WTC11 (cell line): Measurements from ENCODE around the gene TAF1D. TPM values are rescaled to one million over a fixed set of nuclear protein-coding genes. Genes with fewer than 3 reads are reported as not detected.

Source experiments
- ATAC-seq: fragments of 200-7000 bp; cut with Tn5 transposase; 2 replicates; pipeline ENCODE4 v1.10.0; 2021; ENCODE audit warnings: mild to moderate bottlenecking, moderate library complexity
- Bru-seq: library from RNA; stranded (reverse); fragments of 400-500 nt; gene quantifications from one replicate; lab custom pipeline; 2021; lab: Mats Ljungman, UMichigan
- CTCF ChIA-PET: fragments of 300-600 bp; sonication (Branson Sonifier 250); formaldehyde crosslinking; loops from one replicate; lab custom pipeline; 2021; ENCODE audit warnings: antibody characterized with exemption; lab: Charles Lee
- POLR2A ChIA-PET: fragments of 350-600 bp; sonication (Branson Sonifier 250); formaldehyde crosslinking; loops from one replicate; lab custom pipeline; 2021; ENCODE audit warnings: antibody characterized with exemption; lab: Charles Lee
- DNase-seq: peaks from one replicate; pipeline ENCODE4 v3.0.0; 2021; ENCODE audit warnings: low spot score
- H3K27ac Mint-ChIP-seq: 2 replicates; pipeline ENCODE4 v1.8.0; 2021; ENCODE audit warnings: mixed read lengths
- H3K27me3 Mint-ChIP-seq: 2 replicates; pipeline ENCODE4 v1.8.0; 2021; ENCODE audit warnings: low read depth, mild to moderate bottlenecking, moderate library complexity, mixed read lengths
- H3K36me3 Mint-ChIP-seq: 2 replicates; pipeline ENCODE4 v1.8.0; 2021; ENCODE audit warnings: mixed read lengths
- H3K4me1 Mint-ChIP-seq: 2 replicates; pipeline ENCODE4 v1.8.0; 2022; ENCODE audit warnings: mixed read lengths
- H3K4me3 Mint-ChIP-seq: 2 replicates; pipeline ENCODE4 v1.8.0; 2021; ENCODE audit warnings: mild to moderate bottlenecking, moderate library complexity, mixed read lengths
- H3K9me3 Mint-ChIP-seq: 2 replicates; pipeline ENCODE4 v1.8.0; 2021; ENCODE audit warnings: mixed read lengths
- CREM ChIP-seq: sonication (generic); formaldehyde crosslinking; IDR thresholded peaks from 2 replicates; pipeline ENCODE4 v1.8.1; 2022; ENCODE audit warnings: mild to moderate bottlenecking, missing genetic modification reagents, moderate library complexity
- CTCF ChIP-seq: fragments of 200-600 bp; IDR thresholded peaks from 2 replicates; pipeline ENCODE4 v1.8.0; 2022; ENCODE audit warnings: antibody characterized with exemption
- EMX1 ChIP-seq: fragments of 250-450 bp; sonication (Bioruptor Pico); IDR thresholded peaks from 2 replicates; pipeline ENCODE4 v1.8.0; 2021; ENCODE audit warnings: mild to moderate bottlenecking
- FOXJ3 ChIP-seq: sonication (generic); formaldehyde crosslinking; IDR thresholded peaks from 2 replicates; pipeline ENCODE4 v1.9.0; 2021; ENCODE audit warnings: missing genetic modification reagents, mild to moderate bottlenecking, borderline replicate concordance
- FOXK1 ChIP-seq: sonication (generic); formaldehyde crosslinking; IDR thresholded peaks from 2 replicates; pipeline ENCODE4 v1.8.0; 2022; ENCODE audit warnings: mild to moderate bottlenecking, moderate library complexity, missing genetic modification reagents
- HMGA2 ChIP-seq: fragments of 250-450 bp; sonication (Bioruptor Pico); IDR thresholded peaks from 2 replicates; pipeline ENCODE4 v1.4.0; 2021; ENCODE audit warnings: mild to moderate bottlenecking, moderate library complexity
- PRRX2 ChIP-seq: fragments of 250-450 bp; sonication (Bioruptor Pico); IDR thresholded peaks from 2 replicates; pipeline ENCODE4 v1.8.0; 2021; ENCODE audit warnings: mild to moderate bottlenecking
- SP1 ChIP-seq: sonication (generic); formaldehyde crosslinking; conservative IDR thresholded peaks from 2 replicates; pipeline ENCODE4 v1.8.1; 2022; ENCODE audit warnings: missing genetic modification reagents
- STAT6 ChIP-seq: sonication (generic); formaldehyde crosslinking; conservative IDR thresholded peaks from 2 replicates; pipeline ENCODE4 v1.8.1; 2023; ENCODE audit warnings: mild to moderate bottlenecking, low read depth, missing genetic modification reagents, moderate library complexity
- ZNF121 ChIP-seq: sonication (generic); formaldehyde crosslinking; IDR thresholded peaks from 2 replicates; pipeline ENCODE4 v1.8.0; 2023; ENCODE audit warnings: missing genetic modification reagents
- ZNF232 ChIP-seq: sonication (generic); formaldehyde crosslinking; IDR thresholded peaks from 2 replicates; pipeline ENCODE4 v1.8.0; 2022; ENCODE audit warnings: mild to moderate bottlenecking, missing genetic modification reagents
- ZNF317 ChIP-seq: sonication (generic); formaldehyde crosslinking; IDR thresholded peaks from 2 replicates; pipeline ENCODE4 v1.8.1; 2023; ENCODE audit warnings: low read depth, mild to moderate bottlenecking, moderate library complexity, missing genetic modification reagents, borderline replicate concordance
- ZNF416 ChIP-seq: fragments of 250-450 bp; sonication (Bioruptor Pico); IDR thresholded peaks from 2 replicates; pipeline ENCODE4 v1.9.0; 2021; ENCODE audit warnings: mild to moderate bottlenecking, inconsistent platforms
- ZNF423 ChIP-seq: fragments of 250-450 bp; sonication (Bioruptor Pico); IDR thresholded peaks from 2 replicates; pipeline ENCODE4 v2.1.2; 2022; ENCODE audit warnings: mild to moderate bottlenecking, moderate library complexity
- long read RNA-seq, 3 experiments: library from RNA in 1 of 3; library from capped mRNA in 1 of 3; library from polyadenylated mRNA in 1 of 3; unstranded in 2 of 3; stranded (forward) in 1 of 3; transcript quantifications; one replicate each; pipeline ENCODE4 v2.0.0, GENCODE V29; 2021
- total RNA-seq: library from RNA; stranded (reverse); gene quantifications from 3 replicates; pipeline ENCODE4 v1.2.3, GENCODE V29; 2021
- TF ChIP-seq, protein P1 (sequence below): sonication (generic); formaldehyde crosslinking; IDR thresholded peaks from 2 replicates; pipeline ENCODE4 v1.8.1; 2023; ENCODE audit warnings: mild to moderate bottlenecking, moderate library complexity, missing genetic modification reagents
- TF ChIP-seq, protein P2 (sequence below): sonication (generic); formaldehyde crosslinking; IDR thresholded peaks from 2 replicates; pipeline ENCODE4 v1.8.0; 2022; ENCODE audit warnings: mild to moderate bottlenecking, missing genetic modification reagents
- TF ChIP-seq, protein P3 (sequence below): sonication (generic); formaldehyde crosslinking; conservative IDR thresholded peaks from 2 replicates; pipeline ENCODE4 v1.8.1; 2022; ENCODE audit warnings: mild to moderate bottlenecking, missing genetic modification reagents
- TF ChIP-seq, protein P4 (sequence below): fragments of 250-450 bp; sonication (Bioruptor Pico); IDR thresholded peaks from 2 replicates; pipeline ENCODE4 v1.9.0; 2021; ENCODE audit warnings: mild to moderate bottlenecking, borderline replicate concordance
- TF ChIP-seq, protein P5 (sequence below): fragments of 250-450 bp; sonication (Bioruptor Pico); conservative IDR thresholded peaks from 2 replicates; pipeline ENCODE4 v1.9.0; 2021; ENCODE audit warnings: mild to moderate bottlenecking

Gene TAF1D, protein sequence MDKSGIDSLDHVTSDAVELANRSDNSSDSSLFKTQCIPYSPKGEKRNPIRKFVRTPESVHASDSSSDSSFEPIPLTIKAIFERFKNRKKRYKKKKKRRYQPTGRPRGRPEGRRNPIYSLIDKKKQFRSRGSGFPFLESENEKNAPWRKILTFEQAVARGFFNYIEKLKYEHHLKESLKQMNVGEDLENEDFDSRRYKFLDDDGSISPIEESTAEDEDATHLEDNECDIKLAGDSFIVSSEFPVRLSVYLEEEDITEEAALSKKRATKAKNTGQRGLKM
- 173 to 223 TPM (median 185 TPM) in 3 replicates for total RNA-seq
- percentile 100 among the genes with signal in this experiment for Bru-seq, nascent RNA
- long read RNA-seq, experiment 1, transcript TAF1D-203 (6 exons, 2,082 nt) = minor isoform, 6 of 143 reads
- long read RNA-seq, experiment 1, transcript TAF1D-204 (7 exons, 1,710 nt) = major isoform, 14 of 143 reads
- long read RNA-seq, experiment 1, partial matches to known transcripts = 23 of 143 reads
- long read RNA-seq, experiment 1, other reads (novel, unspliced or antisense) = 94 of 143 reads
- long read RNA-seq, experiment 2, transcript TAF1D-203 (6 exons, 2,082 nt) = major isoform, 12 of 157 reads
- long read RNA-seq, experiment 2, partial matches to known transcripts = 54 of 157 reads
- long read RNA-seq, experiment 2, other reads (novel, unspliced or antisense) = 90 of 157 reads
- long read RNA-seq, experiment 3, transcript TAF1D-203 (6 exons, 2,082 nt) = major isoform, 15 of 144 reads
- long read RNA-seq, experiment 3, partial matches to known transcripts = 6 of 144 reads
- long read RNA-seq, experiment 3, other reads (novel, unspliced or antisense) = 120 of 144 reads

DNA sequence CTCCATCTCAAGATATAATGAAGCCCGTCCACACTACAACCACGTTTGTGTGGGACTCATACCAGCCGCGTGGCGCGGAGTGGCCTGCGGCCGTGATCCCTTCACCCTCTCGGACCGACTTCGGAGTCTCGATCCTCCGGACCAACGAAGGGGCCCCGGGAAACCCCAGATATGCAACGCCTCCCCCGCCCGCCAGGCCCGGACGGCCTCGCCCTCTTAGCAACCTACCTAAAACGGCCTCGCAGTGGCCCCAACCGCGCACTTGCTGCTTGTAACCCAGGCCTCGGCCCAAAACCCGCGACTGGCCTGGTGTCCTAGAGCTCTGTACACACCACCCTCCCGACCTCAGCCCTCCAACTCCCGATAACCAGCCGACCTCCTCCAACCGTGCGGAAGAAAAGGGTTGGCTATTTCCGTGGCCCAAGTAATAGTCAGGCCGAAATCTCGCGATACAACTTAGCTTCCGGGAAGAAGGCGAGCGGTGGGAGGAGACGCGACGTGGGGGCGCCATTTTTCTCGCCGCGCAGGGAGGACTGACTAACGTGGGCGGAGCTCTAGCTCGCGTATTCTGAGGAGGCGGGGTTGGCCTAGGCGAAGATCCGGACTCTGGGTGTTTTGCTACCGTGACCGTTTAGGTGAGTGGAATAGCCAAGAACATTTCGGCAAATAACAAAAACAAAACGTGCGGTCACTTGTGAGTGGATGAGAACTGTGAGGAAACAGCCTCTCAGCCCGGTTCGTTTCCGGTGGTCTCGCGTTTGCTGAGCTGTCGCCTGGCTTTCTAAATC lies at the start of gene TAF1D, which contains the start of gene C11orf54:
TSS of gene TAF1D (minus strand) at position 402 of the 788 bp plus-strand sequence. CDS start 2,191 bp downstream, outside the sequence.
TSS of gene C11orf54 (plus strand) at position 579 of the 788 bp plus-strand sequence. CDS start 5,722 bp downstream, outside the sequence.
- Mint-ChIP-seq H3K4me1 (peaks cover 56% of the 10 kb centered on the region), H3K27ac (peak within 1 kb of the TSS; percentile 99)
- CTCF ChIA-PET = interaction anchor here (0.9 to 2.0 kb wide), 6 partner anchors 10 to 507 kb away, joined by 3 to 24 read pairs (median 4); partner anchors contain the start of gene MED17
- TF ChIP-seq, protein P1, sequence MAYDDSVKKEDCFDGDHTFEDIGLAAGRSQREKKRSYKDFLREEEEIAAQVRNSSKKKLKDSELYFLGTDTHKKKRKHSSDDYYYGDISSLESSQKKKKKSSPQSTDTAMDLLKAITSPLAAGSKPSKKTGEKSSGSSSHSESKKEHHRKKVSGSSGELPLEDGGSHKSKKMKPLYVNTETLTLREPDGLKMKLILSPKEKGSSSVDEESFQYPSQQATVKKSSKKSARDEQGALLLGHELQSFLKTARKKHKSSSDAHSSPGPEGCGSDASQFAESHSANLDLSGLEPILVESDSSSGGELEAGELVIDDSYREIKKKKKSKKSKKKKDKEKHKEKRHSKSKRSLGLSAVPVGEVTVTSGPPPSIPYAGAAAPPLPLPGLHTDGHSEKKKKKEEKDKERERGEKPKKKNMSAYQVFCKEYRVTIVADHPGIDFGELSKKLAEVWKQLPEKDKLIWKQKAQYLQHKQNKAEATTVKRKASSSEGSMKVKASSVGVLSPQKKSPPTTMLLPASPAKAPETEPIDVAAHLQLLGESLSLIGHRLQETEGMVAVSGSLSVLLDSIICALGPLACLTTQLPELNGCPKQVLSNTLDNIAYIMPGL (CRISPR knock-in tag) = 0 out of 2 replicates have a peak, but pooled peaks have one; percentile 67
- TF ChIP-seq FOXK1 (CRISPR knock-in tag) (no peak; the same call in 1 of the 2 replicates), ZNF416 (CRISPR knock-in tag) (peak; percentile 97; the same call in 1 of the 2 replicates), STAT6 (CRISPR knock-in tag) (no peak), PRRX2 (CRISPR knock-in tag) (peak; percentile 94; the same call in 1 of the 2 replicates), CREM (CRISPR knock-in tag) (0 out of 2 replicates have a peak, but pooled peaks have one; percentile 26), ZNF121 (CRISPR knock-in tag) (no peak), ZNF317 (CRISPR knock-in tag) (no peak), CTCF (no peak), ZNF423 (CRISPR knock-in tag) (no peak), HMGA2 (CRISPR knock-in tag) (no peak), ZNF232 (CRISPR knock-in tag) (0 out of 2 replicates have a peak, but pooled peaks have one; percentile 56), FOXJ3 (CRISPR knock-in tag) (no peak), EMX1 (CRISPR knock-in tag) (peak; percentile 96), SP1 (CRISPR knock-in tag) (peak; percentile 69)
- TF ChIP-seq, protein P2, sequence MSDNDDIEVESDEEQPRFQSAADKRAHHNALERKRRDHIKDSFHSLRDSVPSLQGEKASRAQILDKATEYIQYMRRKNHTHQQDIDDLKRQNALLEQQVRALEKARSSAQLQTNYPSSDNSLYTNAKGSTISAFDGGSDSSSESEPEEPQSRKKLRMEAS = peak; percentile 56
- TF ChIP-seq, protein P3, sequence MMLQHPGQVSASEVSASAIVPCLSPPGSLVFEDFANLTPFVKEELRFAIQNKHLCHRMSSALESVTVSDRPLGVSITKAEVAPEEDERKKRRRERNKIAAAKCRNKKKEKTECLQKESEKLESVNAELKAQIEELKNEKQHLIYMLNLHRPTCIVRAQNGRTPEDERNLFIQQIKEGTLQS = no peak
- TF ChIP-seq, protein P4, sequence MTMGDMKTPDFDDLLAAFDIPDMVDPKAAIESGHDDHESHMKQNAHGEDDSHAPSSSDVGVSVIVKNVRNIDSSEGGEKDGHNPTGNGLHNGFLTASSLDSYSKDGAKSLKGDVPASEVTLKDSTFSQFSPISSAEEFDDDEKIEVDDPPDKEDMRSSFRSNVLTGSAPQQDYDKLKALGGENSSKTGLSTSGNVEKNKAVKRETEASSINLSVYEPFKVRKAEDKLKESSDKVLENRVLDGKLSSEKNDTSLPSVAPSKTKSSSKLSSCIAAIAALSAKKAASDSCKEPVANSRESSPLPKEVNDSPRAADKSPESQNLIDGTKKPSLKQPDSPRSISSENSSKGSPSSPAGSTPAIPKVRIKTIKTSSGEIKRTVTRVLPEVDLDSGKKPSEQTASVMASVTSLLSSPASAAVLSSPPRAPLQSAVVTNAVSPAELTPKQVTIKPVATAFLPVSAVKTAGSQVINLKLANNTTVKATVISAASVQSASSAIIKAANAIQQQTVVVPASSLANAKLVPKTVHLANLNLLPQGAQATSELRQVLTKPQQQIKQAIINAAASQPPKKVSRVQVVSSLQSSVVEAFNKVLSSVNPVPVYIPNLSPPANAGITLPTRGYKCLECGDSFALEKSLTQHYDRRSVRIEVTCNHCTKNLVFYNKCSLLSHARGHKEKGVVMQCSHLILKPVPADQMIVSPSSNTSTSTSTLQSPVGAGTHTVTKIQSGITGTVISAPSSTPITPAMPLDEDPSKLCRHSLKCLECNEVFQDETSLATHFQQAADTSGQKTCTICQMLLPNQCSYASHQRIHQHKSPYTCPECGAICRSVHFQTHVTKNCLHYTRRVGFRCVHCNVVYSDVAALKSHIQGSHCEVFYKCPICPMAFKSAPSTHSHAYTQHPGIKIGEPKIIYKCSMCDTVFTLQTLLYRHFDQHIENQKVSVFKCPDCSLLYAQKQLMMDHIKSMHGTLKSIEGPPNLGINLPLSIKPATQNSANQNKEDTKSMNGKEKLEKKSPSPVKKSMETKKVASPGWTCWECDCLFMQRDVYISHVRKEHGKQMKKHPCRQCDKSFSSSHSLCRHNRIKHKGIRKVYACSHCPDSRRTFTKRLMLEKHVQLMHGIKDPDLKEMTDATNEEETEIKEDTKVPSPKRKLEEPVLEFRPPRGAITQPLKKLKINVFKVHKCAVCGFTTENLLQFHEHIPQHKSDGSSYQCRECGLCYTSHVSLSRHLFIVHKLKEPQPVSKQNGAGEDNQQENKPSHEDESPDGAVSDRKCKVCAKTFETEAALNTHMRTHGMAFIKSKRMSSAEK (CRISPR knock-in tag) = peak; percentile 67; the same call in 1 of the 2 replicates
- TF ChIP-seq, protein P5, sequence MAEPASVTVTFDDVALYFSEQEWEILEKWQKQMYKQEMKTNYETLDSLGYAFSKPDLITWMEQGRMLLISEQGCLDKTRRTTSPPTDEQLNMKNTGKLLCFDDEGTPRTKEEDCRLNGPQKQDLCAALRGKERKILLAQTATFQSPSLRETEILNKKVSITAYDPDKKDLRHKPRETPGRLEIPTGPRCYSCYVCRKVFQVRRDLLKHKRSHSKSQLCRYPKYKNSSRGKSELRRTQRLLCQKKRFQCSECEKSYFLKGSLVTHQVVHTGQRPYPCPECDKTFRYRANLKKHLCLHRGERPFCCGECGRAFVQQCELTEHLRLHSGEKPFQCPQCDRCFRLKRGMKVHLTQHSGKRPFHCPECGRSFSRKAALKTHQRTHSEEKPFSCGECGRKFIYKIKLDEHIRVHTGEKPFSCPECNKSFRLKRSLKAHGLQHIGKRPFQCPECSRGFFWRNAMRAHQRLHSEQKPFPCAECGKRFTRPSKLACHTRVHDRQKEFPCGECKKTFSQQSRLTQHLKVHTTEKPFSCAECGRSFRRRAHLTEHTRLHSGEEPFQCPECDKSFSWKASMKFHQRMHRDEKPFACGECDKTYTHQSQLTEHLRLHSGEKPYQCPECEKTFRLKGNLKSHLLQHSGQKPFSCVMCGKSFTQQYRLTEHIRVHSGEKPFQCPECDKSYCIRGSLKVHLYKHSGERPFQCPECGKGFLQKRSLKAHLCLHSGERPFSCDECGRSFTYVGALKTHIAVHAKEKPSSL (CRISPR knock-in tag) = no peak; the same call in none of the 2 replicates

More for the DNA sequence above, at the start of gene TAF1D, which contains the start of gene C11orf54:
- POLR2A ChIA-PET = interaction anchor here (0.5 to 4.0 kb wide), 13 partner anchors 8 to 387 kb away, joined by 3 to 57 read pairs (median 4); partner anchors contain the start of genes MED17 and PANX1
- peak within 1 kb of the TSS; percentile 99 for H3K4me3 Mint-ChIP-seq
- DNase-seq = peak; percentile 93
- H3K36me3 Mint-ChIP-seq = peaks cover 49% of the 10 kb centered on the region
- H3K9me3 Mint-ChIP-seq = no peaks in the 10 kb centered on the region
- peak; percentile 88 for ATAC-seq
- no peaks in the 10 kb centered on the region; the same call in 1 of the 2 replicates for H3K27me3 Mint-ChIP-seq
